GM12878 (cell line): ENCODE data around the gene AREG. TPM values are rescaled to one million over a fixed set of nuclear protein-coding genes. Genes with fewer than 3 reads are reported as not detected.
A peak's percentile ranks its signal among the peaks of the same experiment; 100 is the strongest.

Experiments
- ATAC-seq: fragments of 200-7000 bp; cut with Tn5 transposase; 3 replicates; pipeline ENCODE4 v1.9.1; 2020; ENCODE audit warnings: mild to moderate bottlenecking, moderate library complexity
- BruUV-seq: library from RNA; stranded (reverse); fragments of 400-500 nt; replicated peaks from 2 replicates; lab custom pipeline; 2021; lab: Mats Ljungman, UMichigan
- CTCF ChIA-PET: fragments of 300-600 bp; sonication (Branson Sonifier 250); formaldehyde crosslinking; extraction: SDS; loops from one replicate; lab custom pipeline; 2021; ENCODE audit warnings: inconsistent platforms; lab: Yijun Ruan, JAX
- POLR2A ChIA-PET: fragments of 350-600 bp; formaldehyde crosslinking; extraction: SDS; loops from one replicate; lab custom pipeline; 2021; ENCODE audit warnings: inconsistent platforms; lab: Charles Lee
- RAD21 ChIA-PET: fragments of 300-600 bp; sonication (Branson Sonifier 250); formaldehyde crosslinking; loops from one replicate; lab custom pipeline; 2023; ENCODE audit warnings: antibody characterized with exemption; ENCODE audit not compliant: unreplicated experiment; lab: Charles Lee
- SMC1A ChIA-PET: fragments of 300-600 bp; sonication (Branson Sonifier 250); formaldehyde crosslinking; loops from one replicate; lab custom pipeline; 2023; ENCODE audit not compliant: unreplicated experiment, uncharacterized antibody; lab: Charles Lee
- DNase-seq: peaks from one replicate; pipeline ENCODE4 v3.0.0-alpha.2; 2011; ENCODE audit warnings: low read depth, low spot score
- FAIRE-seq: peaks from 3 replicates; lab custom pipeline; 2011; peaks lifted over from hg19 to GRCh38; lab: Jason Lieb, UNC
- H2AFZ ChIP-seq: 2 replicates; pipeline ENCODE4 v1.6.0; 2011; ENCODE audit warnings: low read depth, low read length, control low read depth; ENCODE audit not compliant: control insufficient read depth
- H3K27ac ChIP-seq: 2 replicates; pipeline ENCODE4 v1.5.1; 2011; ENCODE audit warnings: control low read depth; ENCODE audit not compliant: control insufficient read depth, insufficient read depth
- H3K27me3 ChIP-seq, 2 experiments: replicated peaks in 1 of 2; 2 replicates each; pipeline versions ENCODE4 v1.6.0 to v1.6.1; 2011; ENCODE audit warnings: low read length in 1 of 2; ENCODE audit not compliant: control insufficient read depth in 2 of 2, insufficient read depth in 2 of 2
- H3K36me3 ChIP-seq, 2 experiments: 2 replicates each; pipeline ENCODE4 v1.5.1; 2011; ENCODE audit warnings: low read length in 1 of 2; ENCODE audit not compliant: control insufficient read depth in 2 of 2, insufficient read depth in 2 of 2
- H3K4me1 ChIP-seq: 2 replicates; pipeline ENCODE4 v1.6.1; 2011; ENCODE audit warnings: mild to moderate bottlenecking, low read length, moderate library complexity, mixed read lengths; ENCODE audit not compliant: control insufficient read depth, insufficient read depth
- H3K4me2 ChIP-seq: 2 replicates; pipeline ENCODE4 v1.6.0; 2011; ENCODE audit warnings: control low read depth; ENCODE audit not compliant: control insufficient read depth, insufficient read depth
- H3K4me3 ChIP-seq: fragments of 200-600 bp; sonication (generic); 2 replicates; pipeline ENCODE4 v1.5.1; 2016
- H3K79me2 ChIP-seq: 2 replicates; pipeline ENCODE4 v1.6.0; 2011; ENCODE audit warnings: low read length; ENCODE audit not compliant: control insufficient read depth, insufficient read depth
- H3K9ac ChIP-seq: 2 replicates; pipeline ENCODE4 v1.8.0; 2011; ENCODE audit warnings: low read length, control low read depth, mixed read lengths; ENCODE audit not compliant: control insufficient read depth, insufficient read depth
- H3K9me3 ChIP-seq: replicated peaks from 3 replicates; pipeline ENCODE4 v1.5.1; 2011; ENCODE audit warnings: mild to moderate bottlenecking, low read length; ENCODE audit not compliant: control insufficient read depth, insufficient read depth
- H4K20me1 ChIP-seq: 2 replicates; pipeline ENCODE4 v1.6.0; 2011; ENCODE audit not compliant: control insufficient read depth, insufficient read depth
- BMI1 ChIP-seq: fragments of 450-650 bp; IDR thresholded peaks from 2 replicates; pipeline ENCODE4 v1.6.1; 2016; ENCODE audit warnings: mild to moderate bottlenecking, moderate library complexity, borderline replicate concordance
- CHD4 ChIP-seq: fragments of 200-600 bp; sonication (generic); IDR thresholded peaks from 2 replicates; pipeline ENCODE4 v1.6.1; 2016; ENCODE audit warnings: mild to moderate bottlenecking
- EGR1 ChIP-seq, 2 experiments: IDR thresholded peaks; 1 replicate in 1 of 2; 2 replicates in 1 of 2; pipeline ENCODE4 v1.6.1; 2011 to 2012; ENCODE audit warnings: low read depth in 2 of 2, low read length in 2 of 2, borderline replicate concordance in 1 of 2, mild to moderate bottlenecking in 1 of 2, moderate library complexity in 1 of 2
- EZH2 ChIP-seq: IDR thresholded peaks from 2 replicates; pipeline ENCODE4 v1.6.1; 2012; ENCODE audit warnings: low read depth, mild to moderate bottlenecking, control low read depth, inconsistent platforms, low read length, borderline replicate concordance; ENCODE audit not compliant: control insufficient read depth
- FOS ChIP-seq: IDR thresholded peaks from 3 replicates; pipeline ENCODE4 v1.6.1; 2011; ENCODE audit warnings: borderline replicate concordance; ENCODE audit not compliant: insufficient read length; ENCODE audit errors: extremely low read depth
- JUND ChIP-seq: IDR thresholded peaks from 2 replicates; pipeline ENCODE4 v1.6.1; 2012; ENCODE audit warnings: low read depth, mild to moderate bottlenecking, low read length, improper control_type of control experiment, moderate library complexity
- MLLT1 ChIP-seq: fragments of 450-650 bp; IDR thresholded peaks from 2 replicates; pipeline ENCODE4 v1.6.1; 2016; ENCODE audit warnings: mild to moderate bottlenecking
- MTA3 ChIP-seq: IDR thresholded peaks from 2 replicates; pipeline ENCODE4 v1.6.1; 2012; ENCODE audit warnings: low read length, inconsistent platforms, borderline replicate concordance
- PKNOX1 ChIP-seq: fragments of 450-650 bp; IDR thresholded peaks from 2 replicates; pipeline ENCODE4 v1.6.1; 2016; ENCODE audit warnings: mild to moderate bottlenecking
- POU2F2 ChIP-seq: IDR thresholded peaks from 3 replicates; pipeline ENCODE4 v1.6.1; 2011; ENCODE audit warnings: low read depth, mild to moderate bottlenecking, low read length, borderline replicate concordance
- RFX5 ChIP-seq: IDR thresholded peaks from 2 replicates; pipeline ENCODE4 v1.6.1; 2011; ENCODE audit warnings: low read depth, low read length, improper control_type of control experiment
- SMC3 ChIP-seq: IDR thresholded peaks from 2 replicates; pipeline ENCODE4 v1.6.1; 2011; ENCODE audit warnings: low read length, improper control_type of control experiment, borderline replicate concordance
- TAF1 ChIP-seq: IDR thresholded peaks from 2 replicates; pipeline ENCODE4 v1.6.1; 2011; ENCODE audit warnings: mild to moderate bottlenecking, low read depth, low read length, borderline replicate concordance
- ZBED1 ChIP-seq: IDR thresholded peaks from 2 replicates; pipeline ENCODE4 v1.6.1; 2016; ENCODE audit warnings: borderline replicate concordance
- ZNF592 ChIP-seq: fragments of 450-650 bp; IDR thresholded peaks from 2 replicates; pipeline ENCODE4 v1.6.1; 2017; ENCODE audit warnings: mild to moderate bottlenecking, moderate library complexity
- ZNF622 ChIP-seq: fragments of 450-650 bp; IDR thresholded peaks from 2 replicates; pipeline ENCODE4 v1.6.1; 2017; ENCODE audit warnings: mild to moderate bottlenecking, inconsistent platforms
- WGBS: methylation state at CpG from one replicate; pipeline ENCODE4 v1.1.6; 2016; ENCODE audit warnings: low lambda C conversion rate; ENCODE audit not compliant: insufficient replicate concordance, insufficient coverage; ENCODE audit errors: missing lambda C conversion rate; 5-methylcytosine and 5-hydroxymethylcytosine counted together
- in situ Hi-C: fragments of 300-500 bp; cut with MboI; formaldehyde crosslinking; loops from 9 replicates; pipeline ENCODE4 v1.14.3; 2018; ENCODE audit warnings: mixed read lengths
- intact Hi-C: fragments of 100-400 bp; cut with micrococcal nuclease; formaldehyde crosslinking; loops from one replicate; pipeline ENCODE4 v1.14.2; 2022; ENCODE audit not compliant: unreplicated experiment
- polyA plus RNA-seq, 11 experiments: library from polyadenylated mRNA; depleted of rRNA in 4 of 11; unstranded in 6 of 11; stranded (reverse) in 5 of 11; fragments of >200 nt; fragmentation: Nextera tagmentation in 4 of 11; fragmentation: Illumina TruSeq in 1 of 11; extraction: Ambion mirVana in 4 of 11; extraction: Trizol in 1 of 11; gene quantifications; 1 replicate in 1 of 11; 2 replicates in 10 of 11; pipeline versions ENCODE4 v1.2.1 to v1.2.3, GENCODE V29; 2011 to 2016; ENCODE audit warnings: inconsistent platforms in 2 of 11, missing spikeins in 2 of 11, low read depth in 1 of 11
- total RNA-seq, 4 experiments: library from RNA; depleted of rRNA in 3 of 4; stranded (reverse); fragments of >200 nt in 3 of 4; fragmentation: Illumina TruSeq in 1 of 4; extraction: Trizol in 1 of 4; gene quantifications; 2 replicates each; pipeline versions ENCODE4 v1.2.1 to v1.2.3, GENCODE V29; 2013 to 2021

Gene AREG
- total and polyA plus RNA-seq, 10 of the 15 experiments (the other 5 are each of a cell fraction or from before 2014, with no cell fraction given), result 0.25 to 0.37 TPM; not detected in 8

GRCh38 chr4:74490736-74491135 lies 45.8 kb downstream of the AREG start (continued):
- TF ChIP-seq POU2F2 (no peak), ZNF622 (no peak), ZBED1 (no peak), RFX5 (no peak), TAF1 (no peak)

GRCh38 chr4:74499986-74500781 lies 55.2 kb downstream of the AREG start:
- ATAC-seq (peak; percentile 57), DNase-seq (no peak), FAIRE-seq (no peak)
- ChIA-PET SMC1A (no interaction called here), RAD21 (no interaction called here), CTCF (no interaction called here), POLR2A (interaction anchor here (0.6 kb wide), 1 partner anchor 159 kb away, joined by 3 read pairs; no protein-coding TSS in a partner anchor)
- intact Hi-C loops (no loop called here), in situ Hi-C loops (no loop called here)
- Histone ChIP-seq H3K27me3 (peaks cover 0 to 3% of the 10 kb centered on the region in 2 experiments; a peak in 2 of 4 replicates), H3K79me2 (no peaks in the 10 kb centered on the region), H2AFZ (no peak overlapping the region), H3K36me3 (no peaks in the 10 kb centered on the region), H3K9me3 (no peaks in the 10 kb centered on the region), H3K27ac (no peak overlapping the region), H3K9ac (no peak overlapping the region), H3K4me1 (no peaks in the 10 kb centered on the region), H3K4me2 (no peak overlapping the region), H3K4me3 (no peak overlapping the region), H4K20me1 (no peaks in the 10 kb centered on the region)
- WGBS, result 17% methylated on average over 4 of the region's 4 CpGs
- BruUV-seq, result no TSS peak
- TF ChIP-seq MTA3, result no peak
- no peak for TF ChIP-seq FOS
- TF ChIP-seq EGR1 (IDR thresholded peaks at IDR 0.05; ENCODE audit: borderline replicate concordance in 1 of 2, low read depth in 2 of 2, low read length in 2 of 2), result no peak
- no peak for TF ChIP-seq PKNOX1
- TF ChIP-seq EZH2, result no peak
- TF ChIP-seq ZNF592, result no peak
- no peak for TF ChIP-seq MLLT1
- no peak for TF ChIP-seq JUND
- TF ChIP-seq CHD4, result no peak
- no peak for TF ChIP-seq BMI1
- no peak for TF ChIP-seq SMC3
